Immature natural killer cell (primary cell): ENCODE results near the gene CASD1. TPM values are rescaled to one million over a fixed set of nuclear protein-coding genes. Genes with fewer than 3 reads are reported as not detected.

Experiments used
- DNase-seq, 3 donors: peaks; one replicate each; pipeline ENCODE4 v3.0.0; 2022; ENCODE audit warnings: mixed read lengths in 1 of 3
- H3K27ac Mint-ChIP-seq, 6 donors: one replicate each; pipeline ENCODE4 v1.8.0; 2020; ENCODE audit warnings: mixed read lengths in 6 of 6, mild to moderate bottlenecking in 5 of 6, inconsistent platforms in 4 of 6, moderate library complexity in 3 of 6
- H3K27me3 Mint-ChIP-seq, 3 donors: one replicate each; pipeline ENCODE4 v1.8.0; 2020 to 2021; ENCODE audit warnings: low read depth in 3 of 3, mild to moderate bottlenecking in 3 of 3, mixed read lengths in 3 of 3, moderate library complexity in 3 of 3, inconsistent platforms in 1 of 3
- H3K36me3 Mint-ChIP-seq, 3 donors: one replicate each; pipeline ENCODE4 v1.8.0; 2020; ENCODE audit warnings: mixed read lengths in 3 of 3, inconsistent platforms in 2 of 3, mild to moderate bottlenecking in 2 of 3
- H3K4me1 Mint-ChIP-seq, 2 donors: one replicate each; pipeline ENCODE4 v1.8.0; 2020; ENCODE audit warnings: inconsistent platforms in 2 of 2, mild to moderate bottlenecking in 2 of 2, mixed read lengths in 2 of 2, moderate library complexity in 1 of 2
- H3K4me3 Mint-ChIP-seq, 5 donors: one replicate each; pipeline ENCODE4 v1.8.0; 2020; ENCODE audit warnings: mild to moderate bottlenecking in 5 of 5, mixed read lengths in 5 of 5, inconsistent platforms in 3 of 5, moderate library complexity in 3 of 5
- H3K9me3 Mint-ChIP-seq, 6 donors: one replicate each; pipeline ENCODE4 v1.8.0; 2020; ENCODE audit warnings: mild to moderate bottlenecking in 6 of 6, mixed read lengths in 6 of 6, inconsistent platforms in 4 of 6, moderate library complexity in 3 of 6
- polyA plus RNA-seq, 3 donors: library from polyadenylated mRNA; unstranded; fragments of 300-500 nt; fragmentation: Illumina TruSeq; gene quantifications; one replicate each; pipeline ENCODE4 v1.2.3, GENCODE V29; 2021

CASD1 gene
- 10 to 100 TPM; 16.1 to 26.7 (median 16.2) TPM for polyA plus RNA-seq

DNA sequence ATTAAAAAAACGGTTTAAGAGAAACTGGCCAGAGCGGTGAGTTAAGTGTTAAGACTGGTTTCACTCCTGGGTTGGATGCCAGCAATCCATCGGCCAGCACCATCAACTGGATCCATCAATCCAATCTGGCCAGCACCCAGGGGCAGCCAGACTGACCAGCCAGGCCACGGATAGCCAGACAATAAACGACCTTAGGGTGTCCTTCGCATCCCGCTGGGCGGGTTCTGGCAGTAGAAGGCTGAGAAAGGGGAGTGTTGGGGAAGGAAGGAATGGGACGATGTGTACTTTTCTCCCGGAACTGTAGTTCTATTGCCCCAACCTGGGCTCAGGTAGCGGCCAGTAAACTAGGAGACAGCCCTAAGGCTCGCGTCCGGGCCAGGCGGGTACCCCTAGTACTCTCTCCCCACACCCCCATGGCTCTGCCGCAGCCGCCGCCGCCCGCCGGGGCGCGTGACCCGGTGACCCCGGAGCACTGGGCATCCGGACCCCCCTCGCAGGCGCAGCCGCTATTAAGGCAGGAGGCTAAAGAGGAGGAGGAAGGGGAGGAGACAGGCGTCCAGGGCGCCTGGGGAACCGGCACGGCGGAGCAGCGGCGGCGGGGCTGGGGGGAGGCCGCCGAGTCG lies at the start of gene CASD1:
Gene CASD1 (plus strand): TSS at position 546 of the 623 bp plus-strand sequence. CDS start 276 bp downstream, outside the sequence.
- peaks cover 0 to 6% (median 0%) of the 10 kb centered on the region in 3 donors for H3K27me3 Mint-ChIP-seq
- peak within 1 kb of the TSS; percentile 84 to 91 (median 85) for H3K4me3 Mint-ChIP-seq
- DNase-seq = peak; percentile 74 to 78 (median 77)
- peaks cover 43 to 51% of the 10 kb centered on the region in 2 donors for H3K4me1 Mint-ChIP-seq
- no peaks in the 10 kb centered on the region for H3K36me3 Mint-ChIP-seq
- H3K9me3 Mint-ChIP-seq = no peaks in the 10 kb centered on the region
- H3K27ac Mint-ChIP-seq = peak within 1 kb of the TSS; percentile 79 to 93 (median 88)

DNA sequence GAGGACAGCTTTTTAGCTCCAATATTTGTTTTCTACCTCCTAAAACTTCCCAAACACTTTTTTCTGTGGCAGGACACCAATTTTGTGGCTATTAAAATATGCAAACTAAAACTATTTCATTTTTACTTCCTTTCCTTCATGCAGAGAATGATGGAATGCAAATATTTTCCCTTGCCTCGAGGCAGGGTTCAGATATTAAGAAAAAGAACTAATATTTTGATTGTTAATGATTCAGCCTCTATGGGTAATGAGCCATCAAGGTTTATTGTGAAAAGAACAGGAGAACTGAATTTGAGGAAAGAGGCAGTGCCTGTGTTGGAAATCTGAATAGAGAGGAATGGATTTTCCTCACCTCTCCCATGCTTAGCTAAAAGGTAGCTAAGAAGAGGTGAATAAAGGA lies 43.1 kb upstream of the CASD1 start:
- Mint-ChIP-seq H3K9me3 (peaks cover 0 to 4% (median 1%) of the 10 kb centered on the region in 6 donors), H3K36me3 (no peaks in the 10 kb centered on the region), H3K4me3 (no peak overlapping the region), H3K27me3 (peaks cover 0 to 5% (median 3%) of the 10 kb centered on the region in 3 donors), H3K27ac (no peak overlapping the region), H3K4me1 (no peaks in the 10 kb centered on the region)
- no peak for DNase-seq

DNA sequence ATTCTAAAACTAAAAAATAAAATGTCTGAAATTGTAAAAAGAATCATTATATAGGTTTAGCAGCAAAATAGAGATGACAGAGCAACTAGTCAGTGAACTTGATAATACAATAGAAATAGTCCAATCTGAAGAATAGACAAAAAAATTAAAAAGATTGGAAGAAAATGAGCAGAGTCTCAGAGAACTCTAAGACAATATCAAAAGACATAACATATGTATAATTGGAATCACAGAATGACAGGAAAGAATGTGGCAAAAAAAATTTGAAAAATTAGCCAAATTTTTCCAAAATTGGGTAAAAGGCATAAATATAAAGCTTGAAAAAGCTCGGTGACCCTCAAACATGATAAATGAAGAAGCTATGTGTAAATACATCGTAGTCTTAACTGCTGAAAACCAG lies 38.0 kb upstream of the CASD1 start:
- peaks cover 0 to 4% (median 3%) of the 10 kb centered on the region in 3 donors for H3K27me3 Mint-ChIP-seq
- no peaks in the 10 kb centered on the region for H3K36me3 Mint-ChIP-seq
- H3K27ac Mint-ChIP-seq = no peak overlapping the region
- no peak overlapping the region for H3K4me3 Mint-ChIP-seq
- H3K9me3 Mint-ChIP-seq = peaks cover 0 to 8% (median 2%) of the 10 kb centered on the region in 6 donors
- DNase-seq = no peak
- no peaks in the 10 kb centered on the region for H3K4me1 Mint-ChIP-seq

DNA sequence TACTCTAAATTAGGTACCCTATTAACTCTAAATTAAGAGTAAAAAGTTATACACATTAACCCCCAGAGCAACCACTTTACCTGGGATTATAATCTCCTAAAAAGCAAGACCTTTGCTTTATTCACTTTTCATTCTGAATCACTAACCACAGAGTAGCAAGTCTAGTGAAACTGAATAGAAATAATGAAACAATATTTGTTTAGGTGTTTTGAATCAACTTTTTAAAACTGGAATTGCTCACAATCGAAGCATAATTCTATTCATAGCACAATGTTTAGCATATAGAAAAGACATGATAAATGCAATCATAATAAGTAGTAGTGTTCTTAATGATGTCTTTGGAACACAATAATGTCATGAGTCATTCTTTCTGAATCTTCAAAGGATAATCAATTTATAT lies 37.0 kb upstream of the CASD1 start:
- Mint-ChIP-seq H3K4me1 (no peaks in the 10 kb centered on the region), H3K4me3 (no peak overlapping the region), H3K27ac (no peak overlapping the region), H3K27me3 (peaks cover 0 to 3% (median 2%) of the 10 kb centered on the region in 3 donors), H3K9me3 (peaks cover 0 to 8% (median 2%) of the 10 kb centered on the region in 6 donors), H3K36me3 (no peaks in the 10 kb centered on the region)
- DNase-seq = no peak

DNA sequence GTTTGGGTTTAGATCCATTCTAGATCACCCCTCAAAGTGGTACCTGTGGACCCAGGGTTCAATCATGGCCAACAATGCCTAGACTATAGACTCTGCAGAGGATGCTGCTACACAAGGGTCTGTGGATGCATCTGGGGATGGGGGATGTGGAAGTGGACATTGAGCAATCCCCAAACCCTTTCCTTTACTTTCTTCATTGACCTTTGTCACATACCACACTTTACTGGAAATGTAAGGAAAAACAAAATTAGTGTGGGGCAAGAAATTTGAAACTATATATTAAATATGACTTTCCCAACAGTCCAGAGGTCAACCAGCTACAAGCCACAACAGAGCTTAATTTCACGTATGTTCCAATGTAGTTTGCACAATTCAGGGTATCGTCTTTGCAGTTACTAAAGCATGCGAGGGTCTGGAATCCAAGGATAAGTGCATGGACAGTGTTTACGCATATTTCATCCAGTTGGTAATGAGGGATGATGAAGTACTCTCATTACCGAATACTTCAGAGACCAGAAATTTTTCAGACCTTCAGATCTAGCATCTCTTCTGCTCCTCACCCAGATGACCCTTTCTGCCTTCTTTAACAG lies 33.3 kb upstream of the CASD1 start:
- Mint-ChIP-seq H3K4me1 (no peaks in the 10 kb centered on the region), H3K9me3 (peaks cover 0 to 4% (median under 1%) of the 10 kb centered on the region in 6 donors), H3K4me3 (no peak overlapping the region), H3K36me3 (no peaks in the 10 kb centered on the region), H3K27me3 (peaks cover 0 to 4% (median 4%) of the 10 kb centered on the region in 3 donors), H3K27ac (no peak overlapping the region)
- no peak for DNase-seq

DNA sequence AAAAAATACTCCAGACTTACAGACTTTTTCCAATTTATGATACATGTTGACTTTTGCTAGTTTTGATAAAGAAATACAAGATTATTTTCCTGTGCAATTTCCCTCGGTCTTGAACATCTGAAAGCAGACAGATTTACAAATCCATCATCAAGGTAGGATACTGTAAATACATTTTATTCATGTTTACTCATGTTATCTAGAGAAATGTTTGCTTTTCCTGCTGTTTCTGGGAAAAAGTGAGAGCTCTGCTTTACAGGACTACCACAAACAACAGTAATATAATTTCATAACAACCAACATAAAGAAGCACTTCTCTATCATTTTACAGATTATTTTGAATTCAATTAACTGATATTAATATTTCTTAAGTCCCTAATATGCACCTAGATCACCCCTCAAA lies 31.7 kb upstream of the CASD1 start:
- Mint-ChIP-seq H3K27ac (no peak overlapping the region), H3K27me3 (peaks cover 0 to 6% (median 4%) of the 10 kb centered on the region in 3 donors), H3K4me1 (no peaks in the 10 kb centered on the region), H3K36me3 (no peaks in the 10 kb centered on the region), H3K4me3 (no peak overlapping the region), H3K9me3 (peaks cover 0 to 2% (median 0%) of the 10 kb centered on the region in 6 donors)
- DNase-seq = no peak

DNA sequence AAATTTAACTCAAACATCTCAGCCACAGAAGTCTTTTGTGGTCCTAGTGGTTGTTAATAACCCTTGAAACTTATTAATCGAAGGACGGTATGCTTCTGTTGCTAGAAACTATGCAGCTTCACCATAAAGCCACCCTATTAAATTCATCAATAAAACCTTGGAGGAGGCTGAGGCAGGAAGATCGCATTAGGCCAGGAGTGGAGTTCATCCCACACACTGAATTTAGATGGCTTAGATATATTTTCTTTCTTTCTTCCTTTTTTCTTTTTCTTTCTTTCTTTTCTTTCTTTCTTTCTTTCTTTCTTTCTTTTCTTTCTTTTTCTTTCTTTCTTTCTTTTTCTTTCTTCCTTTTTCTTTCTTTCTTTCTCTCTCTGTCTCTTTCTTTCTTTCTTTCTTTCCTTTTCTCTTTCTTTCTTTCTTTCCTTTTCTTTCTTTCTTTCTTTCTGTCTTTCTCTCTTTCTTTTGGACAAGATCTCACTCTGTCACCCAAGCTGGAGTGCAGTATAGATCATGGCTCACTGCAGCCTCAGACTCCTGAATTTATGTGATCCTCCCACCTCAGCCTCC lies 30.9 kb upstream of the CASD1 start:
- Mint-ChIP-seq H3K27ac (no peak overlapping the region), H3K4me3 (no peak overlapping the region), H3K9me3 (peaks cover 0 to 2% (median 0%) of the 10 kb centered on the region in 6 donors), H3K27me3 (peaks cover 0 to 8% (median 4%) of the 10 kb centered on the region in 3 donors), H3K4me1 (no peaks in the 10 kb centered on the region), H3K36me3 (no peaks in the 10 kb centered on the region)
- DNase-seq = no peak

DNA sequence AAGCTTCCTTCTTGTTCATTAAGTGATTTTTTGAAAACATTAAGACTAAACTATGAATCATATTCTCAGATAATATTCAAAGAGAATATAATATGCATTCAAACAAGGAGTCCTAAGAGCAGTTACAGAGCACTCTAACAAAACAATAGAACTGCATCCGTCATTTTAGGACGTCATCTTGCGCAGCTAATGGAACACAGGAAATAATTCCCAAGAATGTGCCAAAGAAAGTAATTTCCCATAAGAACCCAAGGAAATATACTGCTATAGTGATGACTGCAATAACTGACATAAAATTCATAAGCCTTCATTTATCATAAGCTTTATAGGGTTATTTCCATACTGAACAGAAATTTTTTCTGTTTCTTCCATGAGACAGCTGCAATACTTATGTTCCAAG lies 28.3 kb upstream of the CASD1 start:
- H3K9me3 Mint-ChIP-seq = peaks cover 0 to 4% (median 0%) of the 10 kb centered on the region in 6 donors
- peaks cover 0 to 11% (median 4%) of the 10 kb centered on the region in 3 donors for H3K27me3 Mint-ChIP-seq
- no peaks in the 10 kb centered on the region for H3K36me3 Mint-ChIP-seq
- no peak overlapping the region for H3K4me3 Mint-ChIP-seq
- no peak overlapping the region for H3K27ac Mint-ChIP-seq
- H3K4me1 Mint-ChIP-seq = no peaks in the 10 kb centered on the region
- no peak for DNase-seq

DNA sequence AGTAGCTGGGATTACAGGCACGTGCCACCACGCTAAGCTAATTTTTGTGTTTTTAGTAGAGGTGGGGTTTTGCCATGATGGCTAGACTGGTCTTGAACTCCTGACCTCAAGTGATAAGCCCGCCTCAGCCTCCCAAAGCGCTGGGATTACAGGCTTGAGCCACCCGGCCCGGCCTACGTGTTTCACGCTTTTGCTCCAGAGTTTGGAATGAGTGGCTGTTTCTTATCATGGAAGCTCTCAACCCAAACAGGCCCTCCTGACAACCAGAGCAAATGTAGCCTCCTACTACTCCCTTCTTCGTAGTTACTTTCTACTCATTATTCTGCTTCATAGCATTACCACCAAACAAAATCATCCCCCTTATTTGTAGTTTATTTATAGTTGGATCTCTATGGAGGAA lies 26.8 kb upstream of the CASD1 start:
- no peak for DNase-seq
- Mint-ChIP-seq H3K27me3 (peaks cover 1 to 11% (median 4%) of the 10 kb centered on the region in 3 donors), H3K36me3 (no peaks in the 10 kb centered on the region), H3K9me3 (peaks cover 0 to 4% (median 0%) of the 10 kb centered on the region in 6 donors), H3K27ac (no peak overlapping the region), H3K4me3 (no peak overlapping the region), H3K4me1 (no peaks in the 10 kb centered on the region)

DNA sequence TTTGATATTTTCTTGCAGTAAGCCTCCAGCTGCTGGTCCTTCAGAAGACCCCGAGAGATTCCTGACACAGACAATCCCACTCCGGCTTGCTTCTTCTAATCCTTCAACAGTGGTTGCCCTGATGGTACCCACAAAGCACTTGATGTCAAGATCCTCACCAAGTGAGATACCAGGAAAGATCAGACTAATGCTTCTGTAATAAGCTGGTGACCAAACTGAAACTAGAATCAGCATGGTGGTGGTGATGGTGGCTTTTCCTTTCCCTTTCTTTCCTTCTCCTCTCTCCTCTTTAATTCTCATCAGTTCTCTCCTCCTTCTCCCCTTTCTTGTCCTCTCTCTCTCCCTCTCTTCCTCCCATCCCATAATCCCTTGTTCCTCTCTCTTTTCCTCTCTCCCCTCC lies 25.8 kb upstream of the CASD1 start:
- no peak for DNase-seq
- peaks cover 1 to 11% (median 2%) of the 10 kb centered on the region in 3 donors for H3K27me3 Mint-ChIP-seq
- no peaks in the 10 kb centered on the region for H3K4me1 Mint-ChIP-seq
- H3K9me3 Mint-ChIP-seq = peaks cover 0 to 4% (median 0%) of the 10 kb centered on the region in 6 donors
- H3K4me3 Mint-ChIP-seq = no peak overlapping the region
- H3K36me3 Mint-ChIP-seq = no peaks in the 10 kb centered on the region
- no peak overlapping the region for H3K27ac Mint-ChIP-seq

DNA sequence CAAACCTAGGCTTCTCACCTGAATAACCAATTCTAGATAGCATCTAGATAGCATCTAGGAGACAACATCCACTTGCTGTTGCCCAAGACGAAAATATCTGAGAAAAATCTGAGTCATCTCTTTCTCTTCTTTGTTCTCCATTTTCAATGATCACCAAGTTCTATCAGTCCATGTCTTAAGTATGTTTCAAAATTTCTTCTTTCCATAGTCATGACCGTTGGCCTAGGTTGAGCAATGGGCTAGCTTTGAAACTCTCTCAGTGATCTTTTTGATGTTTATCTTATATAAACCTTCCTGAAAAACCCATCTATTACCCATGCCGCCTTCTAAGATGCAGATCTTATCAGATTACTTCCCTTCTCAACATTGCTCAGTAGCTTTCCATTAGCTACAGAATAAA lies 23.4 kb upstream of the CASD1 start:
- no peaks in the 10 kb centered on the region for H3K36me3 Mint-ChIP-seq
- H3K4me3 Mint-ChIP-seq = no peak overlapping the region
- peaks cover 0 to 4% (median 0%) of the 10 kb centered on the region in 6 donors for H3K9me3 Mint-ChIP-seq
- H3K27ac Mint-ChIP-seq = no peak overlapping the region
- DNase-seq = no peak
- H3K4me1 Mint-ChIP-seq = no peaks in the 10 kb centered on the region
- peaks cover 1 to 9% (median 2%) of the 10 kb centered on the region in 3 donors for H3K27me3 Mint-ChIP-seq

DNA sequence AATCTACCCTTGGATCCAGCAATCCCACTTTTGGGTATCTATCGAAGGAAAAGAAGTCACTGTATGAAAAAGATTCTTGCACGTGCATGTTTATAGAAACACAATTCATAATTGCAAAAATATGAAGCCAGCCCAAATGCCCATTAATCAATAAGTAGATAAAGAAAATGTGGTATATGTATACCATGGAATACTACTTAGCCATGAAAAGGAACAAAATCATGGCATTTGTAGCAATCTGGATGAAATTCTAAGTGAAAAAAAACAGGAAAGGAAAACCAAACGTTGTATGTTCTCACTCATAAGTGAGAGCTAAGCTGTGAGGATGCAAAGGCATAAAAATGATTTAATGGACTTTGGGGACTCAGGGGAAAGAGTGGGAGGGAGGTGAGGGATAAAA lies 18.2 kb upstream of the CASD1 start:
- H3K27ac Mint-ChIP-seq = no peak overlapping the region
- H3K4me3 Mint-ChIP-seq = no peak overlapping the region
- no peaks in the 10 kb centered on the region for H3K4me1 Mint-ChIP-seq
- peaks cover 0 to 1% (median 0%) of the 10 kb centered on the region in 6 donors for H3K9me3 Mint-ChIP-seq
- no peak for DNase-seq
- no peaks in the 10 kb centered on the region for H3K36me3 Mint-ChIP-seq
- peaks cover 2 to 10% (median 6%) of the 10 kb centered on the region in 3 donors for H3K27me3 Mint-ChIP-seq

DNA sequence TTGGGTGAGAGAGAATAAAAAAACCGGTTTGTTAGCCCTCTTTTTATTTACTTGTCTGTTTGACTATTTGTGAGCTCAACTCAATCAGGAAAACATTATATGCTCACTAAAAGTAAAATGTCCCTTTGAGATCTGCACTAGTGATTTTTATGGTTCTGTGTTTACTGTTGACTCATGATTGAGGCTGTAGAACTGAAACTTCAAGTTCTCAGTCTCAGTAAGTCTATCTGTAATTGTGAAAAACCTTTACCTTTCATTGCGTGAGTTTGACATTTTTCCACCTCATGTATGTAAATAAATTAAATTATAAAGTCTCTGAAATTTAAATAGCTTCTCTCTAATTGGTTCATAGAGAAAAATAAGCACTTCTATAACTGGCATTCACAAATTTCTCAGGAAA lies 17.0 kb upstream of the CASD1 start:
- H3K9me3 Mint-ChIP-seq = peaks cover 0 to 1% (median 0%) of the 10 kb centered on the region in 6 donors
- no peak overlapping the region for H3K4me3 Mint-ChIP-seq
- H3K4me1 Mint-ChIP-seq = no peaks in the 10 kb centered on the region
- H3K36me3 Mint-ChIP-seq = no peaks in the 10 kb centered on the region
- peaks cover 2 to 13% (median 5%) of the 10 kb centered on the region in 3 donors for H3K27me3 Mint-ChIP-seq
- no peak overlapping the region for H3K27ac Mint-ChIP-seq
- no peak for DNase-seq

DNA sequence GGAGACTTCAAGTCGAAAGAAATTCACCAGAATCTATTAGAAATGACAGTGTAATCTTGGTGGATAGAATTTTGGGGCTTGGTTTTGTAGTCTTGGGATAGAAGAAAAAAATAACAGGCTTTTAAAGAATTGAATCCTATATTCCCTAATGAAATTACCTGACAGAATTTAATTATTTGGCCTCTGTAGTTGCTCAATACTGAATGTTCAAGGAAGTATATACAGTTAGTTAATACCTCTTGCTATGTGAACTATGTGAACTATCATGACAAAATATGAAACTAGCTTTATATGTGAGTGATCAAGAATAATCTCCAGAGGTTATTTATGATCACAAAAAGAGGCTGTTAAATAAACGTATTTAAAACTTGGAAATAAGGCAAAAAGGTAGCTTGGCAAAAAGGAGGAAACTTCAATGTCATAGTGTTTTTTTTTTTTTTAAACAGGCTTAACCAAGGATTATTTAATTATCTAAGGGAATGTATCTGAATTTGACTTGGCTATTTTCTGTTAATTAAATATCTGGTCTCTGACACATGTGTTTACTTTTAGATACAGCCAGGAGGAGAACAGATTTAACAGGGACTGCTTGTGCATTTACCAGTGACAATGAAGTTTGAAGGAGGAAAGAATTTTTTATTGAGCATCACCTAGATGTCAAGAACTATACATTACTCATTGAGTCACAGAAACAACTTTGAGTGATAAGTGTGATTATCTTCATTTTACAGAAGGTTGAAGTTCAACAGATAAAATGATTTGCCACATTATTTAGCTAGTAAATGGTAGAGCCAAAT lies 11.5 kb upstream of the CASD1 start:
- H3K27me3 Mint-ChIP-seq = peaks cover 5% of the 10 kb centered on the region in 3 donors
- H3K4me3 Mint-ChIP-seq = no peak overlapping the region
- H3K36me3 Mint-ChIP-seq = no peaks in the 10 kb centered on the region
- DNase-seq = no peak
- H3K4me1 Mint-ChIP-seq = no peaks in the 10 kb centered on the region
- H3K27ac Mint-ChIP-seq = no peak overlapping the region
- no peaks in the 10 kb centered on the region for H3K9me3 Mint-ChIP-seq
